CD8-positive, alpha-beta memory T cell (primary cell): ENCODE data around the gene SCN8A. TPM values are rescaled to one million over a fixed set of nuclear protein-coding genes. Genes with fewer than 3 reads are reported as not detected.

ENCODE experiments used
- CTCF ChIA-PET: fragments of 350-600 bp; sonication (Branson Sonifier 250); formaldehyde crosslinking; loops from one replicate; lab custom pipeline; 2021; ENCODE audit warnings: antibody characterized with exemption; lab: Charles Lee
- POLR2A ChIA-PET: fragments of 350-600 bp; sonication (Branson Sonifier 250); formaldehyde crosslinking; loops from one replicate; lab custom pipeline; 2021; ENCODE audit warnings: antibody characterized with exemption; lab: Charles Lee
- DNase-seq, 5 donors: peaks; one replicate each; pipeline versions ENCODE4 v3.0.0 to v3.0.0-alpha.2; 2020 to 2022; ENCODE audit warnings: mixed read lengths in 1 of 5
- H3K27ac ChIP-seq: one replicate; pipeline ENCODE4 v1.7.0; 2013; ENCODE audit warnings: low read depth, mild to moderate bottlenecking, low read length, moderate library complexity
- H3K27me3 ChIP-seq: 2 replicates; pipeline ENCODE4 v1.7.0; 2013; ENCODE audit warnings: low read length, mild to moderate bottlenecking; ENCODE audit not compliant: insufficient read depth, poor library complexity, severe bottlenecking
- H3K36me3 ChIP-seq: 2 replicates; pipeline ENCODE4 v1.7.0; 2013; ENCODE audit warnings: mild to moderate bottlenecking, low read length, moderate library complexity; ENCODE audit not compliant: insufficient read depth
- H3K4me1 ChIP-seq: 2 replicates; pipeline ENCODE4 v1.7.0; 2013; ENCODE audit warnings: mild to moderate bottlenecking, low read length, moderate library complexity; ENCODE audit not compliant: insufficient read depth
- H3K4me3 ChIP-seq: 2 replicates; pipeline ENCODE4 v1.7.0; 2013; ENCODE audit warnings: mild to moderate bottlenecking, low read length
- H3K9me3 ChIP-seq: 2 replicates; pipeline ENCODE4 v1.7.0; 2013; ENCODE audit warnings: mild to moderate bottlenecking, low read length
- H3K27ac Mint-ChIP-seq, 8 donors: one replicate each; pipeline ENCODE4 v1.8.0; 2020 to 2021; ENCODE audit warnings: mixed read lengths in 8 of 8, mild to moderate bottlenecking in 6 of 8, inconsistent platforms in 3 of 8, moderate library complexity in 3 of 8
- H3K27me3 Mint-ChIP-seq, 2 donors: one replicate each; pipeline ENCODE4 v1.8.0; 2020 to 2021; ENCODE audit warnings: mixed read lengths in 2 of 2, mild to moderate bottlenecking in 1 of 2, moderate library complexity in 1 of 2
- H3K36me3 Mint-ChIP-seq, 3 donors: one replicate each; pipeline ENCODE4 v1.8.0; 2020 to 2021; ENCODE audit warnings: mixed read lengths in 3 of 3, inconsistent platforms in 1 of 3, mild to moderate bottlenecking in 1 of 3
- H3K4me1 Mint-ChIP-seq, 3 donors: one replicate each; pipeline ENCODE4 v1.8.0; 2020 to 2021; ENCODE audit warnings: mixed read lengths in 3 of 3, inconsistent platforms in 1 of 3, mild to moderate bottlenecking in 1 of 3
- H3K4me3 Mint-ChIP-seq, 7 donors: one replicate each; pipeline ENCODE4 v1.8.0; 2020 to 2021; ENCODE audit warnings: mixed read lengths in 7 of 7, mild to moderate bottlenecking in 6 of 7, moderate library complexity in 4 of 7, inconsistent platforms in 2 of 7
- H3K9me3 Mint-ChIP-seq, 5 donors: one replicate each; pipeline ENCODE4 v1.8.0; 2020 to 2022; ENCODE audit warnings: mixed read lengths in 5 of 5, mild to moderate bottlenecking in 3 of 5, moderate library complexity in 2 of 5, inconsistent platforms in 1 of 5
- polyA plus RNA-seq: library from polyadenylated mRNA; unstranded; fragments of 300-500 nt; fragmentation: Illumina TruSeq; gene quantifications from one replicate; pipeline ENCODE4 v1.2.3, GENCODE V29; 2021
- total RNA-seq, 2 experiments: library from RNA; stranded (reverse); gene quantifications; one replicate each; pipeline ENCODE4 v1.2.3, GENCODE V29; 2021

The SCN8A gene
- total and polyA plus RNA-seq, 3 experiments from 2014 or later: 0.66 to 1.1 (median 0.83) TPM

- Histone ChIP-seq H3K4me1 (peaks cover 10% of the 10 kb centered on the region), H3K4me3 (no peak overlapping the region), H3K27ac (no peak overlapping the region), H3K27me3 (peaks cover 11% of the 10 kb centered on the region), H3K36me3 (no peaks in the 10 kb centered on the region), H3K9me3 (no peaks in the 10 kb centered on the region)
- H3K4me3 Mint-ChIP-seq: peak overlapping the region in 2 of 7 donors; percentile 49 to 85
- no peak for DNase-seq
- H3K36me3 Mint-ChIP-seq: peaks cover 0 to 4% (median 0%) of the 10 kb centered on the region in 3 donors
- H3K27me3 Mint-ChIP-seq: peaks cover 24 to 68% of the 10 kb centered on the region in 2 donors
- CTCF ChIA-PET: no interaction called here
- no peaks in the 10 kb centered on the region for H3K9me3 Mint-ChIP-seq
- POLR2A ChIA-PET: no interaction called here
- H3K4me1 Mint-ChIP-seq: peaks cover 16 to 24% (median 23%) of the 10 kb centered on the region in 3 donors
- no peak overlapping the region for H3K27ac Mint-ChIP-seq
Observed at GRCh38 chr12:51589060-51589459, 2.0 kb upstream of the SCN8A start.

GRCh38 chr12:51589557-51590176 is 1.4 kb upstream of the SCN8A start:
- Mint-ChIP-seq H3K27ac (peak overlapping the region in 4 of 8 donors; percentile 4 to 83 (median 56)), H3K36me3 (peaks cover 0 to 4% (median 0%) of the 10 kb centered on the region in 3 donors), H3K9me3 (no peaks in the 10 kb centered on the region), H3K4me3 (peak overlapping the region; percentile 85 to 93 (median 89)), H3K27me3 (peaks cover 20 to 64% of the 10 kb centered on the region in 2 donors), H3K4me1 (peaks cover 16 to 24% (median 23%) of the 10 kb centered on the region in 3 donors)
- H3K4me3 ChIP-seq: no peak overlapping the region
- peaks cover 10% of the 10 kb centered on the region for H3K4me1 ChIP-seq
- H3K27ac ChIP-seq: no peak overlapping the region
- CTCF ChIA-PET: interaction anchor here (0.8 to 1.2 kb wide), 2 partner anchors 8 to 13 kb away, joined by 3 to 4 read pairs; no protein-coding TSS in a partner anchor
- POLR2A ChIA-PET: no interaction called here
- no peaks in the 10 kb centered on the region for H3K9me3 ChIP-seq
- no peaks in the 10 kb centered on the region for H3K36me3 ChIP-seq
- no peak for DNase-seq
- peaks cover 8% of the 10 kb centered on the region for H3K27me3 ChIP-seq

- Mint-ChIP-seq H3K4me1 (peaks cover 16 to 24% (median 23%) of the 10 kb centered on the region in 3 donors), H3K27me3 (peaks cover 13 to 58% of the 10 kb centered on the region in 2 donors), H3K4me3 (peak overlapping the region; percentile 85 to 93 (median 89)), H3K9me3 (no peaks in the 10 kb centered on the region), H3K27ac (peak overlapping the region in 6 of 8 donors; percentile 4 to 83 (median 52)), H3K36me3 (peaks cover 0 to 4% (median 0%) of the 10 kb centered on the region in 3 donors)
- Histone ChIP-seq H3K9me3 (no peaks in the 10 kb centered on the region), H3K27ac (no peak overlapping the region), H3K4me1 (peaks cover 10% of the 10 kb centered on the region), H3K27me3 (peaks cover 3% of the 10 kb centered on the region), H3K36me3 (no peaks in the 10 kb centered on the region), H3K4me3 (peak overlapping the region; percentile 53)
- CTCF ChIA-PET: interaction anchor here (0.8 to 1.2 kb wide), 2 partner anchors 9 to 14 kb away, joined by 3 to 4 read pairs; no protein-coding TSS in a partner anchor
- POLR2A ChIA-PET: no interaction called here
- peak; percentile 53 to 76 (median 69) for DNase-seq
Observed at GRCh38 chr12:51590347-51591015, 552 bp upstream of the SCN8A start.

GRCh38 chr12:51592034-51592705 is 1.1 kb downstream of the SCN8A start:
- H3K4me1 ChIP-seq: peaks cover 10% of the 10 kb centered on the region
- no peak overlapping the region for H3K27ac ChIP-seq
- H3K36me3 Mint-ChIP-seq: peaks cover 0 to 4% (median 0%) of the 10 kb centered on the region in 3 donors
- H3K9me3 ChIP-seq: no peaks in the 10 kb centered on the region
- DNase-seq: no peak
- H3K27ac Mint-ChIP-seq: peak overlapping the region in 2 of 8 donors; percentile 39 to 82
- no peaks in the 10 kb centered on the region for H3K9me3 Mint-ChIP-seq
- H3K27me3 ChIP-seq: peaks cover 3% of the 10 kb centered on the region
- peaks cover 12 to 60% of the 10 kb centered on the region in 2 donors for H3K27me3 Mint-ChIP-seq
- ChIA-PET CTCF (interaction anchor here (0.8 kb wide), 1 partner anchor 20 kb away, joined by 3 read pairs; no protein-coding TSS in a partner anchor), POLR2A (no interaction called here)
- no peaks in the 10 kb centered on the region for H3K36me3 ChIP-seq
- peak overlapping the region; percentile 50 to 83 (median 76) for H3K4me3 Mint-ChIP-seq
- H3K4me3 ChIP-seq: no peak overlapping the region
- peaks cover 16 to 24% (median 23%) of the 10 kb centered on the region in 3 donors for H3K4me1 Mint-ChIP-seq

GRCh38 chr12:51593021-51593420 is 2.0 kb downstream of the SCN8A start:
- H3K27ac Mint-ChIP-seq: peak overlapping the region in 1 of 8 donors; percentile 38
- H3K4me1 Mint-ChIP-seq: peaks cover 16 to 24% (median 23%) of the 10 kb centered on the region in 3 donors
- POLR2A ChIA-PET: no interaction called here
- H3K36me3 Mint-ChIP-seq: peaks cover 0 to 4% (median 0%) of the 10 kb centered on the region in 3 donors
- CTCF ChIA-PET: no interaction called here
- H3K9me3 Mint-ChIP-seq: no peaks in the 10 kb centered on the region
- H3K4me3 ChIP-seq: no peak overlapping the region
- H3K4me3 Mint-ChIP-seq: peak overlapping the region in 4 of 7 donors; percentile 25 to 76 (median 64)
- DNase-seq: no peak
- H3K27ac ChIP-seq: no peak overlapping the region
- H3K4me1 ChIP-seq: peaks cover 10% of the 10 kb centered on the region
- no peaks in the 10 kb centered on the region for H3K9me3 ChIP-seq
- peaks cover 3% of the 10 kb centered on the region for H3K27me3 ChIP-seq
- peaks cover 11 to 54% of the 10 kb centered on the region in 2 donors for H3K27me3 Mint-ChIP-seq
- no peaks in the 10 kb centered on the region for H3K36me3 ChIP-seq

GRCh38 chr12:51593539-51593938 is 2.5 kb downstream of the SCN8A start:
- CTCF ChIA-PET: no interaction called here
- no peak overlapping the region for H3K4me3 ChIP-seq
- no peaks in the 10 kb centered on the region for H3K36me3 ChIP-seq
- Mint-ChIP-seq H3K27ac (peak overlapping the region in 1 of 8 donors; percentile 32), H3K4me3 (peak overlapping the region in 2 of 7 donors; percentile 10 to 76), H3K36me3 (peaks cover 0 to 4% (median 0%) of the 10 kb centered on the region in 3 donors), H3K27me3 (peaks cover 11 to 50% of the 10 kb centered on the region in 2 donors), H3K9me3 (no peaks in the 10 kb centered on the region), H3K4me1 (peaks cover 16 to 24% (median 23%) of the 10 kb centered on the region in 3 donors)
- POLR2A ChIA-PET: no interaction called here
- peaks cover 10% of the 10 kb centered on the region for H3K4me1 ChIP-seq
- no peaks in the 10 kb centered on the region for H3K9me3 ChIP-seq
- DNase-seq: peak in 2 of 5 donors; percentile 3 to 28
- peaks cover 3% of the 10 kb centered on the region for H3K27me3 ChIP-seq
- H3K27ac ChIP-seq: no peak overlapping the region

GRCh38 chr12:51598156-51598555 is 7.1 kb downstream of the SCN8A start:
- Mint-ChIP-seq H3K9me3 (no peaks in the 10 kb centered on the region), H3K27ac (no peak overlapping the region), H3K36me3 (no peaks in the 10 kb centered on the region), H3K4me3 (no peak overlapping the region), H3K27me3 (peaks cover 9 to 31% of the 10 kb centered on the region in 2 donors), H3K4me1 (no peaks in the 10 kb centered on the region)
- H3K9me3 ChIP-seq: no peaks in the 10 kb centered on the region
- ChIA-PET POLR2A (no interaction called here), CTCF (no interaction called here)
- no peak overlapping the region for H3K27ac ChIP-seq
- no peak for DNase-seq
- H3K4me1 ChIP-seq: no peaks in the 10 kb centered on the region
- no peaks in the 10 kb centered on the region for H3K36me3 ChIP-seq
- H3K4me3 ChIP-seq: no peak overlapping the region
- no peaks in the 10 kb centered on the region for H3K27me3 ChIP-seq
